CD14-positive monocyte (primary cell): ENCODE measurements around the gene SBF2. TPM values are rescaled to one million over a fixed set of nuclear protein-coding genes. Genes with fewer than 3 reads are reported as not detected.
A peak's percentile ranks its signal among the peaks of the same experiment; 100 is the strongest.

Experiments
- DNase-seq, 3 donors: peaks; one replicate each; pipeline ENCODE4 v3.0.0-alpha.2; 2011 to 2022
- H2AFZ ChIP-seq: 2 replicates; pipeline ENCODE4 v1.6.0; 2012; ENCODE audit warnings: mild to moderate bottlenecking, low read depth, low read length, inconsistent platforms; ENCODE audit not compliant: insufficient read depth, poor library complexity, severe bottlenecking
- H3K27ac ChIP-seq, 2 donors: 1 replicate in 1 of 2; 2 replicates in 1 of 2; pipeline ENCODE4 v1.5.1; 2012 to 2013; ENCODE audit warnings: low read length in 2 of 2, control low read depth in 1 of 2, inconsistent platforms in 1 of 2, low read depth in 1 of 2, mild to moderate bottlenecking in 1 of 2
- H3K27me3 ChIP-seq, 2 donors: one replicate each; pipeline versions ENCODE4 v1.6.0 to v1.6.1; 2011 to 2013; ENCODE audit warnings: low read length in 2 of 2; ENCODE audit not compliant: control insufficient read depth in 2 of 2, insufficient read depth in 2 of 2
- H3K36me3 ChIP-seq, 2 donors: replicated peaks in 1 of 2; 1 replicate in 1 of 2; 2 replicates in 1 of 2; pipeline versions ENCODE4 v1.5.1 to v1.6.1; 2012 to 2013; ENCODE audit warnings: low read length in 2 of 2, control low read depth in 1 of 2, inconsistent platforms in 1 of 2, mild to moderate bottlenecking in 1 of 2; ENCODE audit not compliant: insufficient read depth in 2 of 2, control insufficient read depth in 1 of 2
- H3K4me1 ChIP-seq, 2 donors: 1 replicate in 1 of 2; 2 replicates in 1 of 2; pipeline versions ENCODE4 v1.5.1 to v1.6.1; 2012 to 2013; ENCODE audit warnings: low read length in 2 of 2, control low read depth in 1 of 2, inconsistent platforms in 1 of 2, mild to moderate bottlenecking in 1 of 2, moderate library complexity in 1 of 2; ENCODE audit not compliant: insufficient read depth in 2 of 2, control insufficient read depth in 1 of 2
- H3K4me2 ChIP-seq: replicated peaks from 2 replicates; pipeline ENCODE3; 2012; ENCODE audit warnings: low read length, moderate library complexity, mild to moderate bottlenecking; ENCODE audit not compliant: poor library complexity, severe bottlenecking; ENCODE audit errors: extremely low read depth
- H3K4me3 ChIP-seq, 3 experiments: fragments of 200-600 bp in 1 of 3; sonication (generic) in 1 of 3; replicated peaks in 1 of 3; 1 replicate in 2 of 3; 2 replicates in 1 of 3; pipeline ENCODE4 v1.5.1; 2011 to 2013; ENCODE audit warnings: low read length in 3 of 3, mild to moderate bottlenecking in 3 of 3, control low read depth in 2 of 3, low read depth in 2 of 3, inconsistent platforms in 1 of 3, moderate library complexity in 1 of 3
- H3K79me2 ChIP-seq: 2 replicates; pipeline ENCODE4 v1.6.0; 2012; ENCODE audit warnings: mild to moderate bottlenecking, control low read depth, inconsistent platforms, low read length, moderate library complexity; ENCODE audit not compliant: insufficient read depth
- H3K9ac ChIP-seq: 2 replicates; pipeline ENCODE4 v1.6.0; 2017; ENCODE audit warnings: low read length, mild to moderate bottlenecking; ENCODE audit not compliant: insufficient read depth, poor library complexity, severe bottlenecking
- H3K9me3 ChIP-seq, 2 donors: replicated peaks in 1 of 2; 1 replicate in 1 of 2; 2 replicates in 1 of 2; pipeline versions ENCODE4 v1.5.1 to v1.6.1; 2012 to 2013; ENCODE audit warnings: low read length in 2 of 2, control low read depth in 1 of 2; ENCODE audit not compliant: control insufficient read depth in 1 of 2, insufficient read depth in 1 of 2
- H4K20me1 ChIP-seq: 2 replicates; pipeline ENCODE4 v1.6.0; 2012; ENCODE audit warnings: mild to moderate bottlenecking, low read length, control low read depth, moderate library complexity; ENCODE audit not compliant: insufficient read depth
- H3K27ac Mint-ChIP-seq, 7 donors: one replicate each; pipeline ENCODE4 v1.8.0; 2020; ENCODE audit warnings: mild to moderate bottlenecking in 7 of 7, mixed read lengths in 7 of 7, moderate library complexity in 6 of 7, inconsistent platforms in 2 of 7
- H3K27me3 Mint-ChIP-seq, 3 donors: one replicate each; pipeline ENCODE4 v1.8.0; 2021 to 2022; ENCODE audit warnings: low read depth in 3 of 3, mild to moderate bottlenecking in 3 of 3, mixed read lengths in 3 of 3, moderate library complexity in 3 of 3, inconsistent platforms in 1 of 3
- H3K36me3 Mint-ChIP-seq, 2 donors: one replicate each; pipeline ENCODE4 v1.8.0; 2020; ENCODE audit warnings: mixed read lengths in 2 of 2, inconsistent platforms in 1 of 2, mild to moderate bottlenecking in 1 of 2
- H3K4me1 Mint-ChIP-seq: one replicate; pipeline ENCODE4 v1.8.0; 2020; ENCODE audit warnings: mild to moderate bottlenecking, mixed read lengths
- H3K4me3 Mint-ChIP-seq, 2 donors: one replicate each; pipeline ENCODE4 v1.8.0; 2020; ENCODE audit warnings: mild to moderate bottlenecking in 2 of 2, mixed read lengths in 2 of 2, moderate library complexity in 1 of 2
- H3K9me3 Mint-ChIP-seq, 7 donors: one replicate each; pipeline ENCODE4 v1.8.0; 2020 to 2022; ENCODE audit warnings: mixed read lengths in 7 of 7, mild to moderate bottlenecking in 6 of 7, moderate library complexity in 6 of 7, inconsistent platforms in 2 of 7
- CTCF ChIP-seq: fragments of 200-600 bp; IDR thresholded peaks from one replicate; pipeline ENCODE4 v1.8.0; 2022; ENCODE audit warnings: antibody characterized with exemption, mild to moderate bottlenecking
- WGBS: methylation state at CpG from one replicate; pipeline ENCODE4 v1.1.5; 2013; ENCODE audit warnings: missing lambda C conversion rate; ENCODE audit not compliant: insufficient coverage; 5-methylcytosine and 5-hydroxymethylcytosine counted together
- intact Hi-C, 2 donors: fragments of 100-400 bp; cut with micrococcal nuclease; formaldehyde crosslinking; loops; one replicate each; pipeline versions ENCODE4 v1.15.0 to v1.15.1; 2023
- polyA plus RNA-seq, 3 donors: library from polyadenylated mRNA; depleted of rRNA in 1 of 3; unstranded in 2 of 3; stranded (reverse) in 1 of 3; fragments of 300-500 nt in 2 of 3; fragments of >200 nt in 1 of 3; fragmentation: Illumina TruSeq in 2 of 3; gene quantifications; 1 replicate in 2 of 3; 2 replicates in 1 of 3; pipeline ENCODE4 v1.2.3, GENCODE V29; 2012 to 2021

SBF2 gene
- polyA plus RNA-seq, 3 donors: 8.9 to 30.7 (median 16.4) TPM

DNA sequence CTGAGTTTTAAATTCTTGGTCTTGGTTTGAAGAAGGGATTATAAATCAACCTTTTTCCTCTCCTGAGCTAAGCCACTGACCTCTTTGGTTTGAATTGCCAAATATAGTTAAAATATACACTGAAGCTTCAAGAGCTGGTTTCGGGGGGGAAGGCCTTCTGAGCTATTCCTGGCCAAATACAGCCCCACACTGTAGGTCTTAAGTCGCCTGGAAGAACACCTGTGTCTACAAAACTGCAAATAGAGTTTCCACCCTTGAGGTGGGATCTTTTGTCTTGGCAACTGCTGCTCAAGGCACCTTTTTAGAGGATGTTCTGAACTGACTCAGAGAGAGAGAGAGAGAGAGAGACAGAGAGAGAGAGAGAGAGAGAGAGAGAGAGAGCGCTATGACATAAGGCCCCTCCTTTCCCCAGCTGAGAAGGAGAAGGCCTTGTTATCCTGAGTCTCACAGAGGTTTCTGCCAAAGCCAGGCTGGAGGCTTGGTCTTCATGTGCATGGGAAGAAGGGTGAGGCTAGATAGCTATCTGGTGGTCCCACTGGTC, 16.4 kb upstream of the SBF2 start:
- H2AFZ ChIP-seq: no peak overlapping the region
- Mint-ChIP-seq H3K9me3 (peaks cover 0 to 14% (median 2%) of the 10 kb centered on the region in 7 donors), H3K4me1 (peaks cover 26% of the 10 kb centered on the region), H3K27me3 (peaks cover 16 to 25% (median 23%) of the 10 kb centered on the region in 3 donors), H3K36me3 (peaks cover 0 to 12% of the 10 kb centered on the region in 2 donors), H3K27ac (peak overlapping the region in 3 of 7 donors; percentile 7 to 64 (median 26)), H3K4me3 (peak overlapping the region in 1 of 2 donors; percentile 35)
- 100% methylated on average over 3 of the region's 3 CpGs for WGBS
- peaks cover 15% of the 10 kb centered on the region for H3K79me2 ChIP-seq
- no peaks in the 10 kb centered on the region for H3K9me3 ChIP-seq
- no peak for DNase-seq
- no peaks in the 10 kb centered on the region for H3K36me3 ChIP-seq
- no peak for TF ChIP-seq CTCF
- H3K4me2 ChIP-seq: no peak overlapping the region
- H3K4me3 ChIP-seq: no peak overlapping the region
- peaks cover 0 to 16% of the 10 kb centered on the region in 2 donors for H3K27me3 ChIP-seq
- no peak overlapping the region for H3K27ac ChIP-seq
- peaks cover 33% of the 10 kb centered on the region in 2 donors for H3K4me1 ChIP-seq
- peaks cover 24% of the 10 kb centered on the region for H4K20me1 ChIP-seq
- no peak overlapping the region for H3K9ac ChIP-seq
- intact Hi-C loops: no loop called here

- no peak for TF ChIP-seq CTCF
- Mint-ChIP-seq H3K27me3 (peaks cover 16 to 25% (median 23%) of the 10 kb centered on the region in 3 donors), H3K27ac (peak overlapping the region in 5 of 7 donors; percentile 18 to 54 (median 43)), H3K9me3 (peaks cover 0 to 16% (median 2%) of the 10 kb centered on the region in 7 donors), H3K36me3 (peaks cover 0 to 13% of the 10 kb centered on the region in 2 donors), H3K4me3 (no peak overlapping the region), H3K4me1 (peaks cover 24% of the 10 kb centered on the region)
- H2AFZ ChIP-seq: no peak overlapping the region
- WGBS: 73% methylated on average over 9 of the region's 12 CpGs
- no peak overlapping the region for H3K9ac ChIP-seq
- H4K20me1 ChIP-seq: peaks cover 29% of the 10 kb centered on the region
- no peaks in the 10 kb centered on the region for H3K9me3 ChIP-seq
- H3K79me2 ChIP-seq: peaks cover 19% of the 10 kb centered on the region
- no peak overlapping the region for H3K27ac ChIP-seq
- no peak overlapping the region for H3K4me3 ChIP-seq
- H3K4me2 ChIP-seq: no peak overlapping the region
- peaks cover 34 to 37% of the 10 kb centered on the region in 2 donors for H3K4me1 ChIP-seq
- intact Hi-C loops: loop anchor here (5.0 to 10.0 kb wide), 6 partner anchors 97 to 845 kb away; partner anchors contain the start of gene ZNF143 (in 1 of the 2)
- H3K36me3 ChIP-seq: no peaks in the 10 kb centered on the region
- DNase-seq: peak in 1 of 3 donors; percentile 29
- H3K27me3 ChIP-seq: peaks cover 0 to 16% of the 10 kb centered on the region in 2 donors
These were observed 15.4 kb upstream of the SBF2 start for GRCh38 chr11:10309163-10310093.
